CD4-positive, alpha-beta T cell treated with Interleukin-15 for 1 hour (primary cell): ENCODE measurements around the gene MYO18B.

Source experiments
- DNase-seq: peaks from one replicate; pipeline ENCODE4 v3.0.0-alpha.2; 2020

Gene MYO18B

DNA sequence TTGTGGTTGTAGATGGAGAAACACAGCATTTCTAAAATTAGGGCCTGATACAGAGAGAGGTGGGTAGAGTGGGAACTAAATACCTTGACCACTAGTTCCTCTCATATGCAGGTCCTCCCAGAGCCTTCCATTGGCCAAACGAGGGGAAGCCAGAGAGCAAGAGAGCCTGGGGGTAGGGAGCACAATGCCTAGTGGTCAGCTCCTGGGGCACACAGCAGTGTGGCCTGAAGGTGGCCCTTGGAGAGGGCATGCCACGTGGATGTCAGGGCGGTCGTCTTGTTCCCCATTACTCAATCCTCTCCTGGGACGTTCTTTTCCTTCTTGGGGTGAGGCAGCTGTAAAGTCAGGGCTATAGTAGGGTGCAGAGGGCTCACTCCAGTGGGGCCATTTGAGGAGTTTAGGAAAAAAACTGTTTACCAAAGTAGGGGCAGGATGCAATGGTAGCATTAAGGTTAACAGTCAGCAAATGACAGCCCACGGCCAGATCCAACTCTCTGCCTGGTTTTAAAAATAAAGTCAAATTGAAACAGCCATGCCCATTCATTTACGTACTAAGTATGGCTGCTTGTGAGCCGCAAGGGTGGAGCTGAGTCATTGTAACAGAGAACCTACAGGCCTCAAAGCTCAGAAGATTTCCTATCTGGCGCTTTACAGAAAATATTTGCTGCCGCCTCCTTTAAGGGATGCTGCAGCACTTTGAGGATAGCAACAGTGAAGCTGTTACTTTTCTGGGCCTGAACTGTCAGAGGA, 7.6 kb downstream of the MYO18B start:
- no peak for DNase-seq

DNA sequence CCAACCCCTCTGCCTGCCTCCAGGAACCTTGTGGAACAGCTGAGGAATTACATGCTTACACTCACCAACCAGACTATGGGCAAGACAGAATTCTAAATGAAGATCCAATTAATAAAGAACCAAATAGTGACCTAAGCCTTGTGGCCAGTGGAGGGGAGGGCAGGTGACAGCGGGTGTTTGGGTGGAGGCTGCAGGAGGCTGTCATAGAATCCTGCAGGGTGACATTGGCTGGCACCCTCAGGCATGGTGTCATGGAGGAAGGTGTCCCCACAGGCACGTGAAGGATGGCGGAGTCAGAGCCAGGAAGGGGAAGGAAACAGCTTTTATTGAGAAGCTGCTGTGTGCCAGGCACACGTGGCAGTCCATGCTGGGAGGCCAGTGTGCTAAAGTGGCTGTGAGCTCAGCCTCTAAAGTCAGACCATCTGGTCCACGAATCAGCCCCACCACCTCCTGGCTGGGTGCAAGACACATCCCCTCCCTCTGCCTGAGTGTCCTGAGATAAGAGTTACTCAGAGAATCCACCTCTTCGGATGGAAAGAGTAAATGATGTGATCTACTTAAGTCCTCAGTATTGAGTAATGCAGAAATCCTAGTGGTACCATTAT, 8.7 kb downstream of the MYO18B start:
- no peak for DNase-seq

DNA sequence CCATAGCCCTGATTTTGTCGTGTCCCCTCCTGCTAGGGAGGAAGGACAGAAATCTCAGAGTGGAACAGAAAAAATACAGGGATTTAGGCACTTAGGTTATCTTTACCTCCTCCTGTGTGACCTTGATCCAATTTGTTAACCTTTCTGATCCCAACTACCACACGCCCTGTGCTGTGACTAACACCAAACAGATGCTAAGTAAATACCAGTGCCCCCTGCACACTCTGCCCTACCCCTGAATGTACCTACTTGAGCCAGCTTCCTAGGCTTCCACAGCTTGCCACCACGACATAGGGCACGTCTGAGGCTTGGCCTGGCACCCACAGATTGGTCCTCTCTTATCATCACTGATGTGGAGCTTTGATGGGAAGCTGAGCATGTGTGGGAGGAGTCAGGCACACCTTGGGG, 9.2 kb downstream of the MYO18B start:
- DNase-seq, result no peak

DNA sequence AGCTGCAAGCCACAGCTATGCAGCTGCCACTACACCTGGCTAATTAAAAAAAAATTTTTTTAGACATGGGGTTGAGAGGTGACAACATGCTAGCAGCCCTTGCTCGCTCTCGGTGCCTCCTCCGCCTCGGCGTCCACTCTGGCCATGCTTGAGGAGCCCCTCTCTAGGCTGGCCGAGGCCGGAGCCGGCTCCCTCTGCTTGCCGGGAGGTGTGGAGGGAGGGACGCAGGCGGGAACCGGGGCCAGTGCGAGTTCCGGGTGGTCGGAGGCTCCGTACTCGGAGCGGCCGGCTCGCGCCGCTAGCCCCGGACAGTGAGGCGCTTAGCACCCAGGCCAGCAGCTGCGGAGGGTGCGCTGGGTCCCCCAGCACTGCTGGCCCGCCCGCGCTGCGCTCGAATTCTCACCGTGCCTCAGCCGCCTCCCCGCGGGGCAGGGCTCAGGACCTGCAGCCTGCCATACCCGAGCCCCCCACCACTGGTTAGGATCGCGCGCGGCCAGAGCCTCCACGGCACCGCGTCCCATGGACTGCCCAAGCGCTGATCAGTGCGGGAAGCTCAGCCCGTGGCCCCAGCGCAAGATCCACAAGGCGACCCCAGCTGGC, 10.7 kb downstream of the MYO18B start:
- no peak for DNase-seq

DNA sequence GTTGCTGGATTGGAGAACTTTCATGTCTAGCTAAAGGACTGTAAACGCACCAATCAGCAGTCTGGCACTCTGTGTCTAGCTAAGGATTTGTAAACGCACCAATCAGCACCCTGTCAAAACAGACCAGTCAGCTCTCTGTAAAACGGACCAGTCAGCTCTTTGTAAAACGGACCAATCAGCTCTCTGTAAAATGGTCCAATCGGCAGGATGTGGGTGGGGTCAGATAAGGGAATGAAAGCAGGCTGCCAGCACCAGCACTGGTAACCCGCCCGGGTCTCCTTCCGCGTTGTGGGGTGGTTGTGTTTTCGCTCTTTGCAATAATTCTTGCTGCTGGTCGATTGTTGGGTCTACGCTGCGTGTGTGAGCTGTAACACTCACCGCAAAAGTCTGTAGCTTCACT, 11.3 kb downstream of the MYO18B start:
- no peak for DNase-seq

DNA sequence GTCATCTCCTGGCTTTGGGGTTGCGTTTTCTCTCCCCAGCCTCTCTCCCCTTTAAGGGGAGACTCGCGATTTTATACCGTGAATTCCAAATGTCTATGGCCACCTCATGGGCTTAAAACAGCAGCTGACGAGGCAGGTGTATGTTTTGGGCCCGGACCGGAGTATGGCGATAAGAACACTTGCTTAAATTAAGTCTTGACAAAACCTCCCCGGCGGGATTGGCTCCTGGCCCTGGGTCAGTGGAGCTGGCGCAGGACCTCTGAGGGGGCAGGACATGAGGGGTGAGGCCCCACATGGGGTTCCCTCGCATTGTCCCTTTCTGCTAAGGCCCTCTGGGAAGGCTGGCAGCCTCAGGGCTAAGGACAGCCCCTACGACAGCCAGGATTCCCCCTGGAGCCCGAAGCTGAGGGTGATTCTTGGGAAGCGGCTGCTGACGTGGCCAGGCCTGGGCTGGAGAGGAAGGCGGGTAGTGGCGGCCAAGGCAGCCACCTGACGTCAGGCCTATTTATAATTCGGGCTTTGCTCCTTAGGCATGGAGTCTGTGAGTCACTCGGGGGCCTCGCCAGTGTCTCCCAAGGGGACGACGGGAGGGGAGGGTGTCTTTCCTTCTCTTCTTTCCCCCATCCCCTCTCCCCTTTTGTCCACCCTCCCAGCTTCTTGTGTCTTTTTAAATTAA, 12.7 kb downstream of the MYO18B start:
- no peak for DNase-seq

DNA sequence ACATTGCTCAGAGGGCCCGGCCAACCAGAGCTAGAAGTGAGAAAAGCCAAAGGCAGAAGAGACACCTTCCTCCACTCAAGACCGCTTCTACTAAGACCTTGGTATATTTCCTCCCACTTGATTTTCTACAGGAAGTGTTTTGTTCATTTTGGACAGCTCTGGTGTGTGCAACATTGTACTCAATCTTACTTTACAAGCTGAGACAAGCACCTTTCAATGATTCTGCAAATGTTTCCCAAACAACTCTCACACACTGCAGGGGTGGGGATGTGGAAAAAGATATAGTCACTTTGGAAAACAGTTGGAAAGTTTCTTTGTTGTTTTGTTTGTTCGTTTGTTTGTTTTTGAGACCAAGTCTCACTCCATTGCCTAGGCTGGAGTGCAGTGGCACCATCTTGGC, 15.7 kb downstream of the MYO18B start:
- DNase-seq, result no peak

DNA sequence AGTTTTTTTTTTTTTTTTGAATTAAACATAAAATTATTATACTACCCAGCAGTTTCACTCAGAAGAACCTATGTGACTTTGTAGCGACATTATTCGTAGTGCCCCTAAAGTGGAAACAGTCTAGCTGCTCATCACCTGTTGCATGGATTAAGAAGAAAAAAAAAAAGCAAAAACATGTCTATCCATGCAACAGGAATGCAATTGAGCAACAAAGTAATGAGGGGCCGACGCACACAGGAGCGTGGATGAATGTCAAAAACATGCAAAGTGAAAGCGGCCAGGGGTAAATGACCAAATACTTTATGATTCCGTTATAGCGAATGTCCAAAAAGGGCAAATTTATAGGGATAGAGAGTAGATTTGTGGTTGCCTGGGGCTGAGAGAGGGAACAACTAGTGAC, 16.3 kb downstream of the MYO18B start:
- DNase-seq, result no peak

DNA sequence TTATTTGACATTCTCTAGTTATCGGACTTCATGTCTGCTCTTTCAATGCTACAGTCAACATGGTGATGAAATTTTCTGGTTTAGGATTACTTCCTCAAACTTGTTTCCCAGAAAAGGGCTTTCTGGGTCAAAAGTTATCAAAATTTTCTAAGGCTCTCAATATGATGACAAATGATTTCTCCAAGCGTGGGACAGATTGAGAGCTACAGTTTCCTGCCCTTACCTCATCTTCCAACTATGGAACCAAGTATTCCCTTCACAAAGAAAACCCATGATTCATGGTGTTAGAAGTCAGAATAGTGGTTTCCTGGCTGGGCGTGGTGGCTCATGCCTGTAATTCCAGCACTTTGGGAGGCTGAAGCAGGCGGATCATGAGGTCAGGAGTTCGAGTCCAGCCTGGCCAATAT, 17.8 kb downstream of the MYO18B start:
- no peak for DNase-seq

DNA sequence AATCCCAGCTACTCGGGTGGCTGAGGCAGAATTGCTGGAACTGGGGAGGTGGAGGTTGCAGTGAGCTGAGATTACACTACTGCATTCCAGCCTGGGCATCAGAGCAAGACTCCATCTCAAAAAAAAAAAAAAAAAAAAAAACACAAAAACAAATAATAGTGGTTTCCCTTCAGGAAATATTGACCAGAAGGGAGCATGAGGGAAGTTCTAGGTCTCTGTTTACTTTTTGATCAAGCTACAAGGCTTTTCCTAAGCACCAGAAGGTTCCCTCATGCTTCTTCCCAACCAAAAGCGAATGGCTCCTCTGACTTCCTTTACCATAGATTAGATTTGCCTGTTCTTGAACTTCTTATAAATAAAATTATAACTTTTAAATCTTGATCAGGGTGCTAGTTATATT, 18.3 kb downstream of the MYO18B start:
- DNase-seq, result no peak

DNA sequence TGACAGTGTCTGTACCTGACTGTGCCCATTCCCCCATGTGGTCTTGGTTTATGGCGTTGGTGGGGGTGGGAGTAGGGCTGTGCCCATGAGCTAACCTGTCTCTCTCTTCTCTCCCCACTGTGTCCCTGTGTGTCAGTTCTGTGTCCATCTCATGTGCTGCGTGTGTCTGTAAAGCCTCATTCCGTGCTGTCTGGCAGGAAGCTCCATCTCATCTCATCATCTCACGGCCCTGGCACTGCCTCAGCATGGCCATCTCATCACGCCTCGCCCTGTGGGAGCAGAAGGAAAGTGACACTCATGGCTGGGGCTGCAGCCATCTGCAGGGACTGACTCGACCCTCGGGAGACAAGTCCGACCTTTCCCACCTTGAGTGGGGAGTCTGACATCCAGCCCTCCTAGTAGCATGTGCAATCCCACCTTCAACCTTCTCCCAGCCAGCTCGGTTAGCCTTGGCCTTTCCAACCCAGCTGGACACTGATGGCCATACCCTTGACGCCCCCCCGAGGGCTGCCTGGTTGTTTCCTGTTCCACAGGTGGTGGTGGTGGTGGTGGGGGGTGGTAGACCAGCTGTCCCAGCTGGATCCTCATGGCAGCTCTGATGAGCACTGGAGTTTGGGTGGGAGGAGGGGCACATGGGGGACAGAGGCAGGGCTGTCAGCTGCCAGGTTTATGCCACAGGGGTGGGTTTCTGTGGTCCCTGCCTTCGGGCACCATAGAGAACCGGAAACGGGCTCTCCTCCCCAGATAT, 19.0 kb downstream of the MYO18B start:
- no peak for DNase-seq

DNA sequence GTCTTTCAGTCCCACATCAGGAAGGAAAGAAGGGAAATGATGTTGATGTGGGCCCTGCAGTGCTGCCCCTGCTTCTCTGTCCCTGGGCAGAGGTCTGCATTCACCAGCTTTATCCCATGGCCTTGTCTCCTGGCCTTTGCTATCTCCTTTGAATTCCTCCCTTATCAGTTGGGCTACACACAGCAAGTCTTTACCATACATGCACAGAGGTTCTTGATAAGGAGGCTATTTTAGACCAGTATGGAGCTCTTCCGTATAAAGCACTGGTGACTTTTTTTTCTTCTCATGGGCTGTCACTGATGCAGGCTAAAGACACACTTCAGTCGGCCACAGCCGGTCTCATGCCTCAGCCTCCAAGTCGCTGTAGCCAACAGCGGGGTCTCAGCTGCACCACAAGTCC, 20.2 kb downstream of the MYO18B start:
- no peak for DNase-seq

DNA sequence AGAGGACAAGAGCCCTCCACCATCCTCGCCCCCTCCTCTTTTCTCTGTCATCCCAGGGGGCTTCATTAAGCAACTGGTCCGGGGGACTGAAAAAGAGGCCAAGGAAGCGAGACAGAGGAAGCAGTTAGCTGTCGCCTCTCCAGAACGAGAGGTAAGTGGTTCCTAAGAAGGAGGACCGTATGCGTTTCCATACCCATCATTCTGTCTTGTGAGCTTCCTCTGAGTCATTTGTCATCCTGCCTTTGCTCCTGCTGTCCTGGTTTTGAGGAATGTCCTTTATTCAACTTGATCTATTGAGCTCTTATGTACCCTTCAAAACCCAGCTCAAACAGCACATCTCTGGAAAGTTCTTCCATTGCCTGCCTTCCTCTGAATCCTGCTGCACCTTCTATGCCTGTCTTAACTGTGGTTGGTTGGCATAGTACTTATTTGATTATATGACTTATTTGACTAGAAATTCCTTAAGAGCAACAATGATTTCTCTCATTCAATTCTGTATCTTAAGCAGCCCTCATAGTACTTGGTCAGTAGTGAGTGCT, 21.3 kb downstream of the MYO18B start:
- no peak for DNase-seq

DNA sequence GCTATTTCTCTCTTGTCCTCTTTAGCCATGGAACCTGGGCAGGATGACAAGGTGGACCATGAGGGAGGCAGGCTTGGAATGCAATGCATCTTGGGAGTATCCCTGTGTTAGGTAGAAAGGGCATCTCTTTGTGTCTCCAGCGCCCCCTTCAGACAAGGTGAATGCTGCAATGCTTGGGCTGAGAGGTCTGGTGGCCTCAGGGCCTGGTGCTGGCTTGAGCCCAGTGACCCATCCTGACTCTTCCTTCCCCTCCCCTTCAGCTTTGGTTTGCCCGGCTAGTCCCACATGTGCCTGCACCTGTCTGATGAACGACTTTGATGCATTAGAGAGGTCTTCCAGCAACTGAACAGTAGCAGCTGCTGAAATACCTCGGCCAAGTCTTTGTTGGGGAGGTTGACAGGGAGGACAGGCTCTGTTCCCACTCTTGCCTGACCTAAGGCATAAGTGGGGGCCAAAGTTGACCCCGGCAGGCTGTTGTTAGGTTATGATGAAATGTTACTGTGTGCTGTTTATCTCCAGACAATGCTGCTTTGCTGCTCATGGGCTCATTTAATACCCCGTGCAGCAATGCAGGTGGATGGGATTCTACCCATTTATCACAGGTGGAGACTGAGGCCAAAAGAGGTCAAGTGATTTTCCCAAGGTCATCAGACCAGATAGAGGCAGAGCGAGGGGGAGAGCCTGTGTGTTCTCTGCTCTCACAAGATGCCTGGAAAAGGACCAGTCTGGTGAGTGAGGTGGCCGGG, 22.5 kb downstream of the MYO18B start:
- DNase-seq, result no peak

DNA sequence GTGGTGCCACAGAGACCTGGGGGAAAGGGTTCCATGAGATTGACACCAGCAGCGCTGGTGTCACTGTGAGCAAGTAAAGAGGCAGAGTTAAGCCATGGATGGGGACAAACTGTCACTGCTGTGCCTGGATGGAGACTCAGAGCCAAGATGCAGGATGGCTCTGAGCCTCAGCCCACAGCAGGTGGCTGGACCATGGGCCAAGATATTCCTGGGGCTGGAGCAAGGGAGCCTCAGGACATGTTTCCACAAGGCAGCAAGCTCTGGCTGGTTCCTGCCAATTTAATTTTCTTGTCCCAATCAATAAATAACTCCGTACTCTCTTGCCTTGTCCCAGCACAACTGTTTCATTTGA, 23.0 kb downstream of the MYO18B start:
- no peak for DNase-seq

DNA sequence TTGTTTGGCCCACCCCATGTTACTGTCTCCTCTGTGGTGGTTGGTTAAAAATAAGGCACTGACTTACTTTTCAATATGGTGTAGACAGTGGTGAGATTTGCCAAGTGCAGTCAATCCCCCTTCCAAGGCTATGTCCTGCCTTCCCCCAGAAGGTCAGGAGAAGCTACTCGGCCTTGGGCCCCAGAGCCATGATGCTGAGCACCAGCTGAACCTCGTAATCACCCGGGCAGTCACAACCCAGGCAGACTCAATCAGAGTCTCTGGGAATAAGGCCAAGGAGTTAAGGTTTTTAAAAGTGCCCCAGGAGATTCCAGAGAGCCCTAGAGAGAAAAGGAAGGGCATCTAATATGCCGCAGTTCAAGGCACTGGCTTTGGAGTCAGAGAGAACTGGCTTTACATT, 23.8 kb downstream of the MYO18B start:
- DNase-seq, result no peak

DNA sequence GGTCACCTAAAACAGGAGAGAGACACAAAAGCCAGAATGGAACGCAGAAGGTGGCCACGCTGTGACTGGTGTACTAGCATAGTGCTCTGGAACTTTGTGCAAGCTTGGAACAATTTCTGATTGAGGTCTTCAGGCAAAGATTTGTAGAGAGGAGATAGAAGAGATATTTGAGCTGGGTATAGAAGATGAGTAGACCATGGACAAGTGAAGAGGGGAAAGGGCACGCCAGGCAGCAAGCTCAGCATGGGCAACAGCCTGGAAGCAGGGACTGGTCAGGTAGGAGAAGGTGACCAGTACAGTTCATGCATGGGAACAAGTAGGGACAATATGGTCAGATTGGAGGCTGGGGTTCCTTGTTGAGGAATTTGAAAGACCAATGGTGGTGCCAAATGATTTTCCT, 24.4 kb downstream of the MYO18B start:
- DNase-seq, result no peak

DNA sequence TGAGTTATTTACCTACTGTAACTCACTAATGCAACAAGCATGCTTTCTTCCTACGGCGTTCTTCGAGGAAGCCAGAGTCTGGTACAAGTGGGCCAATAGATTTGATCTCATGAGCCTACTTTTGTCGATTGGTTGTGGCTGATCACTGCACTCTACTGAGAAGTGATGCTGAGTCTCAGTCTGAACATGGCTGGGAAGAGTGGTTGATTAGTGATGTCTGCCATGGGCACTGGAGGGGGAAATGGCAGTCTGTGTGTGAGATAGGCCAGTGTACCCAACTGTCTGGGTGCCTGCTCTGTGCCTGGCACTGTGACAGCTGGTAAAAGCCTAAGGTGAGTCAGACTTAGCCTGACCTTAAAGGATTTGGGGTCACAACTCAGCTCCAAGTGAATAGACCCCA, 28.3 kb downstream of the MYO18B start:
- DNase-seq, result no peak

DNA sequence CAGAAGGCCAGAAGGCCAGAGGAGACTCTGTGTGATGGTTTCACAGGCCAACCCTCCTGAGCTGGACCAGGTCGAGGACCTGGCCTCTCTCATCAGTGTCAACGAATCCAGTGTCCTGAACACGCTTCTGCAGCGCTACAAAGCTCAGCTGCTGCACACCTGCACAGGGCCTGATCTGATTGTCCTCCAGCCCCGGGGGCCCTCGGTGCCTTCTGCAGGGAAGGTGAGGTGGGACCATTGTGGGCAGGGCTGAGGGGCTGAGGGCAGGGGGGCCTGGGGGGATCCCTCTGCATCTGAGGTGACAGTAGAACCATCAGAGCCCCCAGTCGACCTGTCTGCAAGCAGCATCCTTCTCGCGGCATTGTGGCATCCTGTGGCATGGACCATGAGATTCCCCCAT, 30.3 kb downstream of the MYO18B start:
- DNase-seq, result no peak

DNA sequence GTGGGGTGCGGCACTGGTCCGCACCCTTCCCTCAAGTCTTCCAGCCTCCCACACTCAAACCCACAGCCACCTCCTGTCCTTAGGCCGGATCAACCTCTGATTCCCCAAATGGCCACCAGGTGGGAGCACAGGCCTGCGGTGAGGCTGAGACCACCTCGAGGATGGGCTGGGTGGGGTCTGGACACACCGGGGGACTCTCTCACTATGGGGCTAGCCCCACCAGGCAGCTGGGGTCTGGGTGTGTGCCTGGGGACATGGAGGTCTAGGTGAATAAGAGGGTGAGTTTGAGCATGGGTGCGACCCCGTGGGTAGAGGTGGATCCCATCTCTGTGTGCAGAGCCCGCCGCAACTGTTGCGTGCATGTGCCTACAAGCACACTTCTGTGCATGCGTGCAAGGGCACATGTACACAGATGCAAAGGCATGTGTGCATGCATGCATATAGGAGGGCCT, 32.6 kb downstream of the MYO18B start:
- DNase-seq, result no peak

DNA sequence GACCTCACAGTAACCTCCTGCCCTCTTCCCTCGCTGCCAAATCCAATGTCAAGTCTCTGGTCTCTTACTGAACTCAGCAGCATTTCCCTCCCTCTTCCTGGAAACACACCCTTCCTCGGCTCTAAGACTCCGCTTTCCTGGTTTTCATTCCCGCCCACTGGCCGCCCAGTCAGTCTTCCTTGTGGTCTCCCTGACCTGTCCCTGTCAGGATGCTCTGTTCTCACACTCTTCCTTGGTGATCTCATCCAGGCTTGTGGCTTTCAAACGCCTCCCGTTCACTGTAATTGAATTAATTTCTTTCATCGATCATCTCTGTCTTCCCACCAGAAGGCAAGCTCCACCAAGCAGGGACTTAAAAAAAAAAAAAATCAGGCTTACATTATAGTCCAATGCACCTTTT, 33.5 kb downstream of the MYO18B start:
- DNase-seq, result no peak

DNA sequence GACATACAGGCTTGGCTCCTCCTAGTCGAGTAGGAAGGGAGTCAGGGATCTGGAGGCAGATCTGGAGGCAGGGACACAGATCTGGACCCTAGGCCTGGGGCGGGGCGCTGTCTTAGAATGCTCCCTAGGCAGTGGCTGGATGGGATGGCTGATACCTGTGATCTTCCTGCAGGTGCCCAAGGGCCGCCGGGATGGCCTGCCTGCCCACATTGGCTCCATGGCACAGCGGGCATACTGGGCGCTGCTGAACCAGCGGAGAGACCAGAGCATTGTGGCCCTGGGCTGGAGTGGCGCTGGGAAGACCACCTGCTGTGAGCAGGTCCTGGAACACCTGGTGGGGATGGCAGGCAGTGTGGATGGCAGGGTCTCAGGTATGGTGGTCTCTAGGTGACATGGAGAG, 35.4 kb downstream of the MYO18B start:
- DNase-seq, result no peak
